HUES6 (cell line): ENCODE data around the gene PTPRD.

Experiments used
- H3K27ac ChIP-seq: 2 replicates; pipeline ENCODE4 v1.7.0; 2013; ENCODE audit warnings: low read depth, mild to moderate bottlenecking, low read length, inconsistent platforms
- H3K27me3 ChIP-seq: 2 replicates; pipeline ENCODE4 v1.6.1; 2013; ENCODE audit warnings: low read length; ENCODE audit not compliant: control insufficient read depth, insufficient read depth
- H3K36me3 ChIP-seq: 2 replicates; pipeline ENCODE4 v1.6.1; 2013; ENCODE audit warnings: low read length; ENCODE audit not compliant: control insufficient read depth, insufficient read depth
- H3K4me1 ChIP-seq: 2 replicates; pipeline ENCODE4 v1.6.1; 2013; ENCODE audit warnings: low read length; ENCODE audit not compliant: control insufficient read depth, insufficient read depth
- H3K4me3 ChIP-seq: 2 replicates; pipeline ENCODE4 v1.5.1; 2013; ENCODE audit warnings: low read depth, low read length
- H3K9ac ChIP-seq: one replicate; pipeline ENCODE4 v1.6.1; 2013; ENCODE audit warnings: mild to moderate bottlenecking, low read length
- H3K9me3 ChIP-seq: 2 replicates; pipeline ENCODE4 v1.6.1; 2013; ENCODE audit warnings: low read depth, low read length; ENCODE audit not compliant: control insufficient read depth, insufficient read depth

Gene PTPRD

GRCh38 chr9:8876303-8876702 lies 1736.5 kb downstream of the PTPRD start:
- peaks cover 7% of the 10 kb centered on the region; the same call in 1 of the 2 replicates for H3K4me1 ChIP-seq
- no peak overlapping the region for H3K9ac ChIP-seq
- no peaks in the 10 kb centered on the region for H3K36me3 ChIP-seq
- no peaks in the 10 kb centered on the region for H3K27me3 ChIP-seq
- H3K27ac ChIP-seq = no peak overlapping the region
- no peaks in the 10 kb centered on the region for H3K9me3 ChIP-seq
- no peak overlapping the region for H3K4me3 ChIP-seq

- no peak overlapping the region for H3K27ac ChIP-seq
- no peak overlapping the region for H3K9ac ChIP-seq
- no peaks in the 10 kb centered on the region for H3K27me3 ChIP-seq
- H3K36me3 ChIP-seq = no peaks in the 10 kb centered on the region
- H3K4me3 ChIP-seq = no peak overlapping the region
- peaks cover 7% of the 10 kb centered on the region; the same call in 1 of the 2 replicates for H3K4me1 ChIP-seq
- H3K9me3 ChIP-seq = no peaks in the 10 kb centered on the region
Observed at GRCh38 chr9:8874482-8874881, 1738.3 kb downstream of the PTPRD start.

- Histone ChIP-seq H3K4me3 (no peak overlapping the region), H3K9ac (no peak overlapping the region), H3K36me3 (no peaks in the 10 kb centered on the region), H3K9me3 (no peaks in the 10 kb centered on the region), H3K27ac (no peak overlapping the region), H3K4me1 (peaks cover 14% of the 10 kb centered on the region; the same call in 1 of the 2 replicates), H3K27me3 (no peaks in the 10 kb centered on the region)
Observed at GRCh38 chr9:8872802-8873201, 1740.0 kb downstream of the PTPRD start.

- Histone ChIP-seq H3K27ac (no peak overlapping the region), H3K27me3 (no peaks in the 10 kb centered on the region), H3K9ac (no peak overlapping the region), H3K9me3 (no peaks in the 10 kb centered on the region), H3K36me3 (no peaks in the 10 kb centered on the region), H3K4me3 (no peak overlapping the region), H3K4me1 (peaks cover 14% of the 10 kb centered on the region; the same call in 1 of the 2 replicates)
Observed at GRCh38 chr9:8871796-8872445, 1740.9 kb downstream of the PTPRD start.

GRCh38 chr9:8871396-8871795 lies 1741.4 kb downstream of the PTPRD start:
- no peak overlapping the region for H3K9ac ChIP-seq
- H3K27ac ChIP-seq = no peak overlapping the region
- no peaks in the 10 kb centered on the region for H3K36me3 ChIP-seq
- H3K27me3 ChIP-seq = no peaks in the 10 kb centered on the region
- H3K9me3 ChIP-seq = no peaks in the 10 kb centered on the region
- H3K4me3 ChIP-seq = no peak overlapping the region
- peaks cover 10% of the 10 kb centered on the region; the same call in 1 of the 2 replicates for H3K4me1 ChIP-seq

GRCh38 chr9:8869812-8870211 lies 1743.0 kb downstream of the PTPRD start:
- no peak overlapping the region for H3K27ac ChIP-seq
- H3K4me3 ChIP-seq = no peak overlapping the region
- H3K27me3 ChIP-seq = no peaks in the 10 kb centered on the region

GRCh38 chr9:8868632-8869031 lies 1744.2 kb downstream of the PTPRD start:
- peaks cover 18% of the 10 kb centered on the region for H3K4me1 ChIP-seq
- H3K9me3 ChIP-seq = no peaks in the 10 kb centered on the region
- no peaks in the 10 kb centered on the region for H3K36me3 ChIP-seq
- no peak overlapping the region for H3K9ac ChIP-seq
- H3K27me3 ChIP-seq = no peaks in the 10 kb centered on the region
- H3K27ac ChIP-seq = no peak overlapping the region
- H3K4me3 ChIP-seq = no peak overlapping the region

More at GRCh38 chr9:8869812-8870211, 1743.0 kb downstream of the PTPRD start:
- Histone ChIP-seq H3K4me1 (peaks cover 7% of the 10 kb centered on the region; the same call in 1 of the 2 replicates), H3K9me3 (no peaks in the 10 kb centered on the region), H3K9ac (no peak overlapping the region), H3K36me3 (no peaks in the 10 kb centered on the region)

- Histone ChIP-seq H3K36me3 (no peaks in the 10 kb centered on the region), H3K4me3 (no peak overlapping the region), H3K9me3 (no peaks in the 10 kb centered on the region), H3K27ac (no peak overlapping the region), H3K27me3 (no peaks in the 10 kb centered on the region), H3K4me1 (peaks cover 19% of the 10 kb centered on the region), H3K9ac (no peak overlapping the region)
Observed at GRCh38 chr9:8867148-8867547, 1745.7 kb downstream of the PTPRD start.

- H3K36me3 ChIP-seq = no peaks in the 10 kb centered on the region
- H3K27me3 ChIP-seq = no peaks in the 10 kb centered on the region
- peak overlapping the region; percentile 35; the same call in 1 of the 2 replicates for H3K27ac ChIP-seq
- peaks cover 19% of the 10 kb centered on the region for H3K4me1 ChIP-seq
- H3K4me3 ChIP-seq = no peak overlapping the region
- H3K9me3 ChIP-seq = no peaks in the 10 kb centered on the region
- no peak overlapping the region for H3K9ac ChIP-seq
Observed at GRCh38 chr9:8864545-8864896, 1748.3 kb downstream of the PTPRD start.

- Histone ChIP-seq H3K27ac (peak overlapping the region; percentile 35; the same call in 1 of the 2 replicates), H3K27me3 (peaks cover 1% of the 10 kb centered on the region), H3K36me3 (no peaks in the 10 kb centered on the region), H3K9me3 (no peaks in the 10 kb centered on the region), H3K9ac (no peak overlapping the region), H3K4me1 (peaks cover 18% of the 10 kb centered on the region), H3K4me3 (no peak overlapping the region)
Observed at GRCh38 chr9:8863886-8864544, 1748.8 kb downstream of the PTPRD start.

- Histone ChIP-seq H3K9ac (no peak overlapping the region), H3K4me3 (no peak overlapping the region), H3K4me1 (peaks cover 18% of the 10 kb centered on the region), H3K27ac (no peak overlapping the region), H3K9me3 (no peaks in the 10 kb centered on the region), H3K27me3 (peaks cover 9% of the 10 kb centered on the region), H3K36me3 (no peaks in the 10 kb centered on the region)
Observed at GRCh38 chr9:8863069-8863468, 1749.7 kb downstream of the PTPRD start.
